Chondrocyte (in vitro differentiated cells): ENCODE measurements around the gene JMJD6. TPM values are rescaled to one million over a fixed set of nuclear protein-coding genes. Genes with fewer than 3 reads are reported as not detected.
A peak's percentile ranks its signal among the peaks of the same experiment; 100 is the strongest.
"Not testable (repeated sequence)": the region's sequence is repeated elsewhere in the genome, so short reads cannot be mapped to it uniquely, and the experiment has no call there.

Experiments
- DNase-seq: peaks from one replicate; pipeline ENCODE4 v3.0.0; 2021; ENCODE audit warnings: mixed read lengths, low spot score
- H3K27ac Mint-ChIP-seq: one replicate; pipeline ENCODE4 v1.8.0; 2021; ENCODE audit warnings: mild to moderate bottlenecking, moderate library complexity, mixed read lengths; ENCODE audit not compliant: unreplicated experiment
- H3K27me3 Mint-ChIP-seq: 2 replicates; pipeline ENCODE4 v1.8.0; 2021; ENCODE audit warnings: low read depth, mixed read lengths
- H3K36me3 Mint-ChIP-seq: 2 replicates; pipeline ENCODE4 v1.8.0; 2021; ENCODE audit warnings: low read depth, mixed read lengths
- H3K4me1 Mint-ChIP-seq: 2 replicates; pipeline ENCODE4 v1.8.0; 2021; ENCODE audit warnings: low read depth, mild to moderate bottlenecking, mixed read lengths
- H3K4me3 Mint-ChIP-seq: one replicate; pipeline ENCODE4 v1.8.0; 2021; ENCODE audit warnings: mild to moderate bottlenecking, moderate library complexity, mixed read lengths; ENCODE audit not compliant: unreplicated experiment
- H3K9me3 Mint-ChIP-seq: 2 replicates; pipeline ENCODE4 v1.8.0; 2021; ENCODE audit warnings: low read depth, mixed read lengths
- total RNA-seq: library from RNA; stranded (reverse); gene quantifications from 3 replicates; pipeline ENCODE4 v1.2.1, GENCODE V29; 2021
- TF ChIP-seq, protein P1 (sequence below): fragments of 200-600 bp; sonication (generic); IDR thresholded peaks from 2 replicates; pipeline ENCODE4 v1.5.0; 2021; ENCODE audit warnings: antibody characterized with exemption, mild to moderate bottlenecking, moderate library complexity

JMJD6 gene
- total RNA-seq, 1 donor from 2014 or later: 27.2 TPM

GRCh38 chr17:76727745-76728456, 1.5 kb upstream of the JMJD6 start:
- peak overlapping the region; percentile 99 for H3K27ac Mint-ChIP-seq
- peak overlapping the region; percentile 91 for H3K4me3 Mint-ChIP-seq
- no peak for DNase-seq
- H3K27me3 Mint-ChIP-seq: no peaks in the 10 kb centered on the region
- H3K4me1 Mint-ChIP-seq: peaks cover 44% of the 10 kb centered on the region
- H3K9me3 Mint-ChIP-seq: no peaks in the 10 kb centered on the region
- peaks cover 6% of the 10 kb centered on the region for H3K36me3 Mint-ChIP-seq
- TF ChIP-seq, protein P1, sequence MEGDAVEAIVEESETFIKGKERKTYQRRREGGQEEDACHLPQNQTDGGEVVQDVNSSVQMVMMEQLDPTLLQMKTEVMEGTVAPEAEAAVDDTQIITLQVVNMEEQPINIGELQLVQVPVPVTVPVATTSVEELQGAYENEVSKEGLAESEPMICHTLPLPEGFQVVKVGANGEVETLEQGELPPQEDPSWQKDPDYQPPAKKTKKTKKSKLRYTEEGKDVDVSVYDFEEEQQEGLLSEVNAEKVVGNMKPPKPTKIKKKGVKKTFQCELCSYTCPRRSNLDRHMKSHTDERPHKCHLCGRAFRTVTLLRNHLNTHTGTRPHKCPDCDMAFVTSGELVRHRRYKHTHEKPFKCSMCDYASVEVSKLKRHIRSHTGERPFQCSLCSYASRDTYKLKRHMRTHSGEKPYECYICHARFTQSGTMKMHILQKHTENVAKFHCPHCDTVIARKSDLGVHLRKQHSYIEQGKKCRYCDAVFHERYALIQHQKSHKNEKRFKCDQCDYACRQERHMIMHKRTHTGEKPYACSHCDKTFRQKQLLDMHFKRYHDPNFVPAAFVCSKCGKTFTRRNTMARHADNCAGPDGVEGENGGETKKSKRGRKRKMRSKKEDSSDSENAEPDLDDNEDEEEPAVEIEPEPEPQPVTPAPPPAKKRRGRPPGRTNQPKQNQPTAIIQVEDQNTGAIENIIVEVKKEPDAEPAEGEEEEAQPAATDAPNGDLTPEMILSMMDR: no peak

- TF ChIP-seq, protein P1: peak; percentile 87
- Mint-ChIP-seq H3K4me3 (peak within 1 kb of the TSS; percentile 91), H3K4me1 (peaks cover 43% of the 10 kb centered on the region), H3K27me3 (no peaks in the 10 kb centered on the region), H3K27ac (peak within 1 kb of the TSS; percentile 99), H3K9me3 (no peaks in the 10 kb centered on the region), H3K36me3 (peaks cover 8% of the 10 kb centered on the region)
- no peak for DNase-seq
These were observed 641 bp upstream of the JMJD6 start, which contains the start of gene METTL23 for GRCh38 chr17:76726776-76727718. METTL23 (plus strand) TSS chr17:76726839; CDS start chr17:76729711, 2,872 bp downstream.

DNA sequence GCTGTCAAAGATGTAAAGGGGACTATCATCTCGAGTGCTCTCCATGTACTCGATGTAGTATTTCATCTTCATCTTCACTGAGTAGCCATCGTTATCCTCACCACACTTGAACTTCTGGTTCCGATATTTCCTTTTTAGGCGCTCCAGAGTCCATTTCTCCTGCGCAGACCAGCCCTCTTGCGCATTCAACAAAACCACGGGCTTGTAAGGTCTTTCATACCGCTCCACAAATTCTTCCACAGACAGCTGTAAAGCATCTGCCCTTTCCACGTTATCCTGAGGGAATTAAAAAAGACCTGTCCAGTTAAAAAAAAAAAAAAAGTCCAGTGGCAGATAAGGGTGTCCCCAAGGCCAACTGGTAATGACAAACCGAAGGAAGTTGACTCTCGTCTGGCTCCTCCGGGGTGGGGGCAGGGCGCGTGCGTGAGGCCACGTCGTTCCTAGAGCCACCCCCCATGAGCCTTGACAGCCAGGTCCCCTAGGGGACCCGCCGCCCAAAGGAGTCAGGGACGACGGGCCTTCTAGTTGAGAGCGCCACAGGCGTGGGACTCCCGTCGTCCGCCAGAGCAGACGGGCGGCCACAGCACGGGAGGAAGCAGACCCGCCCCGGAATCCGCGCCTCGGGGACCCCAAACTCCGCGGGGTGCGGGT, 701 bp downstream of the JMJD6 start:
- TF ChIP-seq, protein P1: no peak
- peak overlapping the region; percentile 91 for H3K4me3 Mint-ChIP-seq
- H3K4me1 Mint-ChIP-seq: peaks cover 52% of the 10 kb centered on the region
- H3K27me3 Mint-ChIP-seq: no peaks in the 10 kb centered on the region
- peak overlapping the region; percentile 99 for H3K27ac Mint-ChIP-seq
- peaks cover 20% of the 10 kb centered on the region for H3K36me3 Mint-ChIP-seq
- H3K9me3 Mint-ChIP-seq: no peaks in the 10 kb centered on the region
- DNase-seq: no peak

- TF ChIP-seq, protein P1: no peak
- peaks cover 44% of the 10 kb centered on the region for H3K4me1 Mint-ChIP-seq
These were observed 2.6 kb downstream of the JMJD6 start for GRCh38 chr17:76723812-76724211.

GRCh38 chr17:76722977-76723376, 3.4 kb downstream of the JMJD6 start:
- H3K4me3 Mint-ChIP-seq, H3K27ac Mint-ChIP-seq, H3K9me3 Mint-ChIP-seq, H3K27me3 Mint-ChIP-seq, DNase-seq: not testable (repeated sequence)
- Mint-ChIP-seq H3K4me1 (peaks cover 36% of the 10 kb centered on the region), H3K36me3 (peaks cover 41% of the 10 kb centered on the region)

More at GRCh38 chr17:76723812-76724211, 2.6 kb downstream of the JMJD6 start:
- Mint-ChIP-seq H3K36me3 (peaks cover 34% of the 10 kb centered on the region), H3K4me3 (peak overlapping the region; percentile 6), H3K9me3 (no peaks in the 10 kb centered on the region), H3K27ac (no peak overlapping the region), H3K27me3 (no peaks in the 10 kb centered on the region)
- no peak for DNase-seq
